Gastrocnemius medialis (tissue), 4 donors: Measurements from ENCODE around the gene PPFIA2.

ENCODE experiments used
- POLR2A ChIP-seq, 2 donors: fragments of 450-650 bp; IDR thresholded peaks; one replicate each; pipeline ENCODE4 v1.6.1; 2017; ENCODE audit warnings: antibody characterized with exemption in 2 of 2, mild to moderate bottlenecking in 2 of 2, moderate library complexity in 2 of 2
- TF ChIP-seq, protein P1 (sequence below), 5 experiments: fragments of 450-650 bp in 3 of 5; fragments of 200-600 bp in 2 of 5; sonication (generic) in 2 of 5; IDR thresholded peaks in 4 of 5; conservative IDR thresholded peaks in 1 of 5; 1 replicate in 4 of 5; 2 replicates in 1 of 5; pipeline ENCODE4 v1.5.1; 2016 to 2019; ENCODE audit warnings: antibody characterized with exemption in 5 of 5, mild to moderate bottlenecking in 3 of 5, moderate library complexity in 3 of 5

DNA sequence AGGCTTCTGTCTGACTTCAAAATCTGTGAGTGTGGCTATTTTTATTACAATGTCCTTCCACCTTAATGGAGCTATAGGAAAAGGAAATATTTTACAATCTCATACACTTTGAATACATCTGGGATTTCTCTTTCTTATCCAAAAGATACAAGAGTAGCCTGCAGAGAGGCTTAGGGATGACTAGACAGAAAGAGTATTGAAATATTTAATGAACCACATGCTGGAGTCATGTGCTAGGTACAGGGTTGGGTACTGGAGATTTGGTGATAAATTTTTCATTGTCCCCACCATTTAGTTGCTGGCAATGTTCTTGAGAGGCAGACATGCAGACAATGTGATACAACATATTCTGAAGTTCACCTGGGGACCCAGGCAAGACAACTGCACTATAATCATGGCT lies 126.0 kb downstream of the PPFIA2 start:
- TF ChIP-seq POLR2A (IDR thresholded peaks at IDR 0.05), result no peak
- TF ChIP-seq, protein P1, sequence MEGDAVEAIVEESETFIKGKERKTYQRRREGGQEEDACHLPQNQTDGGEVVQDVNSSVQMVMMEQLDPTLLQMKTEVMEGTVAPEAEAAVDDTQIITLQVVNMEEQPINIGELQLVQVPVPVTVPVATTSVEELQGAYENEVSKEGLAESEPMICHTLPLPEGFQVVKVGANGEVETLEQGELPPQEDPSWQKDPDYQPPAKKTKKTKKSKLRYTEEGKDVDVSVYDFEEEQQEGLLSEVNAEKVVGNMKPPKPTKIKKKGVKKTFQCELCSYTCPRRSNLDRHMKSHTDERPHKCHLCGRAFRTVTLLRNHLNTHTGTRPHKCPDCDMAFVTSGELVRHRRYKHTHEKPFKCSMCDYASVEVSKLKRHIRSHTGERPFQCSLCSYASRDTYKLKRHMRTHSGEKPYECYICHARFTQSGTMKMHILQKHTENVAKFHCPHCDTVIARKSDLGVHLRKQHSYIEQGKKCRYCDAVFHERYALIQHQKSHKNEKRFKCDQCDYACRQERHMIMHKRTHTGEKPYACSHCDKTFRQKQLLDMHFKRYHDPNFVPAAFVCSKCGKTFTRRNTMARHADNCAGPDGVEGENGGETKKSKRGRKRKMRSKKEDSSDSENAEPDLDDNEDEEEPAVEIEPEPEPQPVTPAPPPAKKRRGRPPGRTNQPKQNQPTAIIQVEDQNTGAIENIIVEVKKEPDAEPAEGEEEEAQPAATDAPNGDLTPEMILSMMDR (IDR thresholded peaks at IDR 0.05 in 4 of 5, conservative IDR thresholded peaks at IDR 0.05 in 1 of 5), result no peak
